GM21528 (cell line): ENCODE data around the gene TMBIM4.

Source experiments
- ATAC-seq: cut with Tn5 transposase; IDR thresholded peaks from one replicate; pipeline ENCODE4 v1.9.1; 2021; ENCODE audit warnings: mild to moderate bottlenecking, moderate library complexity; ENCODE audit not compliant: unreplicated experiment, low FRiP score

The TMBIM4 gene

DNA sequence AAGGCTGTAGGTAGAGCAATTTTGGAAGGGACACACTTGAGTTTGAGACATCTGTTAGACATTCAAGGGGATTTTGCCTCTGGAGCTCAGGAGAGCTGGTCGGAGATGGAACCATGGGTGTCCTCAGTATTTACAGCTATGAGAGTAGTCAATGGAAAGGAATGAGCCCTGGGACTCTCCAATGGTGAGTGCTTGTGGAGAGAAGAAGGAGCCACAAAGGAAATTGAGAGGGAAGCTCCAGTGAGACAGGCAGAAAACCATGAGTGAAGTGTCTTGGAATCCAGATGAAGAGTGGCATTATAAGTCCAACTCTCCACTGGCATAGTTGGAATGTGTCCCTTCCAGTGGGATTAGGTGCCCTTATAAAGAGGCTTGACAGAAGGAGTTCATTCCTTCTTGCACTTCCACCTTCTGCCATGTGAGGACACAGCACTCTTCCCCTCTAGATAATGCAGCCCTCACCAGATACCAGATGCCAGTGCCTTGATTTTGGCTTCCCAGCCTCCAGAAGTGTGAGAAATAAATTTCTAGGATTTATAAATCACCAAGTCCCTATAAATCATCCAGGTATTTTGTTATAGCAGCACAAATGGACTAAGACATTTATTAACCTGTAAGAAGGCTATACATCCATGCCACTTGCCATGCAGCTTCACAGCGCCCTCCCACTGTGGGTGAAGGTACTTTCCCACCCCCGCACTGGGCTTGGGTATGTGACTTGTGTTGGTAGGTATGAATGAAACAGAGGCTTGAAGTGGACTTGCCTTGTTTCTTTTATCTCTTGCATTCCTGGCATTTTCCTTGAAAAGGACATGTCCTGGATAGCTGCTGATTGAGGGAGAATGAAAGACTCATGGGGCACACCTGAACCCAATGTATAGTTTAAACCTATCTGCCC lies 66.5 kb downstream of the TMBIM4 start:
- no peak for ATAC-seq

DNA sequence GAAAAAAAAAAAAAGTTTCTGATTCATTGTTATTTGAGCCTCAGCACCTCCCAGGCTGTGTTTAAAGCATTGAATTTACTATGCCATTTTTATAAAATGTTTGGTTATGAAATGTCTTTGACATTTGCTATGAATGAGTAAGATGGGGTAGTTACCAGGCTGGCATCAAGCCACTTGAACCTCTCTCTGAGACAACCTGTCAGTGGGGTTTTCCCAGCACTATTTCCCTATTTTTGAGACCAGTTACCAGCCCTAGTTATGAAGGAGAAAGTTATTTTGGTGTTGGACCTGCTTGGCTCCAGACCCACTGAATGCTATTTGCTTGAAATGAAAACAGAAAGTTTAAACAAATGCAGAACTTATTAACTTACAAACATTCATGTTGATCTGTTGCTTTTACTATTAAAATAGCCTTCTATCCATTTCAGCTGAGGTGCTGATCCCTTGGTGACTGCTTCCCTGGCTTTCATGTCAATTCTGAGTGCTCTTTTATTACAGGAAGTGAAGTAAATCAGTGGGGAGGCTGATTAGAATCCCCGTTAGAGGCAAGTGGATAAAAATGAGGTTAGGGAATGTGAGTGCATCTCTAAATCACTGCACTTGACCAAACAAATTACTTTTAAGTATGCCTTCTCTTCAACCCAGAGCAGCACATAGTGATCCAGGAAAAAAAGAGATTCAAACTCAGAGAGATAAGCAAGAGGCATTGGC lies 77.1 kb downstream of the TMBIM4 start:
- no peak for ATAC-seq

DNA sequence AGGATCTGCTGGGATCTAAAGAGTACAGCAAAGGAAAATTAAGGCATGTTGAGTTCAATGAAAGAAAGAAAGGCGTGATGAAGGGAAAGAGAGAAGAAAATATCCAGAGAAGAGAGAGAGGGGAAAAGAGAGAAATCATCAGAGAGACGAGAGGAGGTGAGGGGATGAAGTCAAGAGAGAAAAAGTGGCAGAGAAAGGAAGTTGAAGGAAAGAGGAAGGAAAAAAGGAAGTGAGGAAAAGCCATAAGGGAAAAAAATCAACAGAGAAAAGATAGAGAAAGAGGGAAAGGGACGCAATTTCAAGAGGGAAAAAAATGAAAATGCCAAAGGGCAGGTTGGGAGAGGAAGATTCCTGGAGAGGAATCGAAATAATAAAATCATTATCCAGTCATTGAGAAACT lies 79.6 kb downstream of the TMBIM4 start:
- no peak for ATAC-seq

DNA sequence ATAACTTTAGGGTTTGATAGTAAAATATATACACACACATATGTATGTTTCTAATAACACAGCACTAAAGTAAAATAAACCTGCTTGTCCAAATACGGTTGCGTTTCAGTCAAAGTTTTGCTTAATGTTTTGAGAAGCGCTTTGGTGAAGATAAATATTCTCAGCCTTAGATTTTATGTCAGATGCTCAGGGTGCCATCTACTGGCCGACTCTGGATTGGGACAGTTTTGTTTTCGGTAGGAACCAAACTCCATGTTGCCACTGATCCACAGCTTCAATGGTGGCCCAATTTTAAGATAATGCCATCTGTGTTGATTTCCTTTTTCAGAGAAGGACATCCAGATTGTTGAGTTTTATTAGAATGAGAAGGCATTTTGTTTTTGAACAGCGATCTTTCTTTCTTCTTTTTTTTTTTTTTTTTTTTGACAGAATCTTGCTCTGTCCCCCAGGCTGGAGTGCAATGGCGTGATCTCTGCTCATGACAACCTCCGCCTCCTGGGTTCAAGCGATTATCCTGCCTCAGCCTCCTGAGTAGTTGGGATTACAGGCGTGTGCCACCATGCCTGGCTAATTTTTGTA lies 82.3 kb downstream of the TMBIM4 start:
- ATAC-seq: no peak

DNA sequence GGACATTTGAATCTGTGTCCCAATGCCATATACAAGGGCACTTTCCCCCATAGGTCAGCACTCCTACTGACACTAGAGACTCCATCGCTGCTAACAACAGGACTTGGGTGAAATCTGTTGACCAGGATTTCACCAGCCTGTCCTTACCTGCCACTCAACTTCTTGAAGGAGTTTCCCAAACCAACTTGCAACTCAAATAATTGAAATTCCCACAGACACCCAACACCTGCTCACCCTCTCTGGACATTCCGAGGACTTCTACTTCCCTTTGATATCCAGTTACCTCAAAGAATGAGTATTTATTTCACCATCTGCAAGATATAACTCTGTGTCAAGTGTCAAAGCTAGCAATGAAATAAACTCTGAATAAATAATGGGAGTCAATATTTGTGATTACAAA lies 83.8 kb downstream of the TMBIM4 start:
- no peak for ATAC-seq
